Femur (tissue), 1 donor: ENCODE data around the gene SLC38A2.
"Not testable (repeated sequence)": the region's sequence is repeated elsewhere in the genome, so short reads cannot be mapped to it uniquely, and the experiment has no call there.

Source experiments
- DNase-seq: peaks from one replicate; pipeline ENCODE4 v3.0.0-alpha.2; 2017

The SLC38A2 gene

GRCh38 chr12:46359667-46360280 lies 12.8 kb downstream of the SLC38A2 start:
- DNase-seq = no peak

GRCh38 chr12:46358791-46359666 lies 13.5 kb downstream of the SLC38A2 start:
- no peak for DNase-seq

- no peak for DNase-seq
Measured at GRCh38 chr12:46358325-46358700, 14.3 kb downstream of the SLC38A2 start.

GRCh38 chr12:46357438-46358324 lies 14.9 kb downstream of the SLC38A2 start:
- no peak for DNase-seq

- DNase-seq = no peak
Measured at GRCh38 chr12:46356655-46357437, 15.7 kb downstream of the SLC38A2 start.

- no peak for DNase-seq
Measured at GRCh38 chr12:46354802-46355199, 17.8 kb downstream of the SLC38A2 start.

- no peak for DNase-seq
Measured at GRCh38 chr12:46354111-46354801, 18.3 kb downstream of the SLC38A2 start.

- DNase-seq = no peak
Measured at GRCh38 chr12:46351886-46352650, 20.5 kb downstream of the SLC38A2 start.

- DNase-seq = no peak
Measured at GRCh38 chr12:46351138-46351537, 21.4 kb downstream of the SLC38A2 start.

- DNase-seq = no peak
Measured at GRCh38 chr12:46349253-46349652, 23.3 kb downstream of the SLC38A2 start.

GRCh38 chr12:46343118-46343852 lies 29.3 kb downstream of the SLC38A2 start:
- DNase-seq = no peak

GRCh38 chr12:46342562-46343033 lies 30.0 kb downstream of the SLC38A2 start:
- peak; percentile 33 for DNase-seq

GRCh38 chr12:46339051-46339450 lies 33.5 kb downstream of the SLC38A2 start:
- DNase-seq = no peak

- no peak for DNase-seq
Measured at GRCh38 chr12:46332260-46332659, 40.3 kb downstream of the SLC38A2 start.

GRCh38 chr12:46325075-46325474 lies 47.5 kb downstream of the SLC38A2 start:
- not testable (repeated sequence) for DNase-seq

- no peak for DNase-seq
Measured at GRCh38 chr12:46320731-46321130, 51.8 kb downstream of the SLC38A2 start.

- DNase-seq = no peak
Measured at GRCh38 chr12:46318037-46318436, 54.5 kb downstream of the SLC38A2 start.
